Stimulated activated naive CD4-positive, alpha-beta T cell treated with Interleukin-2 at 50 U/mL for 16 hours (primary cell): ENCODE measurements around the gene KRT36.

Source experiments
- DNase-seq: peaks from one replicate; lab custom pipeline; 2025; lab: John Stamatoyannopoulos, UW

KRT36 gene

DNA sequence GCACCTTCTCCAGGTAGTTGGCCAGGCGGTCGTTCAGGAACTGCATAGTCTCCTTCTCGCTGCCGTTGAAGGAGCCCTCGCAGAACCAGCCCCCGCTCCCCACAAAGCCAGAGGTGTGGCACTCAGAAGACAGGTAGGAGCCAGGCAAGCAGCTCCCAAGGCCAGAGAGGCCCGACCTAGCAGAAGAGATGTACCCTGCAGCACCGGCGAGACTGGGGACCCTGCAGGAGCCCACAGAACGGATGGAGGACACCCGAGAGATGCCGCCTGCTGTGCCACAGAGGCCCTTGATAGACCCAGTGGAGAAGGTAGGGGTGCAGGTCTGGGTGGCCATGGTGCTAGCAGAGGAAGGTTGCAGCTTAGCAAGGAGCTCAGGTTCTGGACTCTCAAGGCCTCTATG, at the start of gene KRT36:
KRT36 (minus strand) TSS at position 380 of the 400 bp plus-strand sequence; CDS start at position 334, 46 bp downstream.
- no peak for DNase-seq

- DNase-seq, result no peak
These were observed 49.4 kb upstream of the KRT36 start for GRCh38 chr17:41539071-41539492.

- DNase-seq, result no peak
These were observed 48.9 kb upstream of the KRT36 start for GRCh38 chr17:41538565-41538991.

GRCh38 chr17:41537990-41538389, 48.3 kb upstream of the KRT36 start:
- DNase-seq, result no peak

GRCh38 chr17:41537614-41537954, 47.9 kb upstream of the KRT36 start:
- DNase-seq, result no peak

GRCh38 chr17:41536741-41537613, 47.3 kb upstream of the KRT36 start:
- no peak for DNase-seq

DNA sequence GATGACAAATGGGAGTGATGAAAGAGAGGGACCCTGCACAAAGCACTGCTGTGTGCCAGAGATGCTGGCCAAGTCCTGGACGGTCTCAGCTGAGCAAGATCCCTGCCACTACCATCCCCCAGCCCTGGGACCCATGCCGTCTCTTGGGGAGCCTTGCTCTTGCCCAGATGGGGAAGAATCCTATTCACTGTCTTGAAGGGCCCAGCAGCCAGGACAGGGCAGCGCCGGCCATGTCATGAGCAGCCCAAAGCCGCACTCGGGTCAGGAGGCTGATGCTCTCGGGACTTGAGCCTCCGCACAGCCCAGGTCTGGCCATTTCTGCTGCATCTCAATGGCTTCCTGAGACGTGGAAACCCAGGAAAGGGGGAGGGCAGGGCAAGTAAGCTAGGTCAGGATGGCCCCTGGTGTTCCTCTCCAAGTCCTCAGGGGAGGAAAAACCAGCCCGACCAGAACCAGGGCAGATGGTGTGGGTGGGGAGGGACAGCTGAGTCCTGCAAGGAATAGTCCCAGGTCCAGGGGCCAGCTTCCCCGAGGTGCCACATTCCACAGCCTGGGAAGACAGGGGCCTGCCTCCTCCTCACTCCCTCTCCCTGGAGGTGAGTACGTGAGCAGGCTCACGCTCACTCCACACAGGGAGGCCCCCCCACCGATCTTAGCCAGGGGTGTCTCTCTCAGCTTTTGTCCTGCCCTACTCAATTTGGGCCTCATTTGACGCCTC, 46.2 kb upstream of the KRT36 start:
- DNase-seq, result no peak

DNA sequence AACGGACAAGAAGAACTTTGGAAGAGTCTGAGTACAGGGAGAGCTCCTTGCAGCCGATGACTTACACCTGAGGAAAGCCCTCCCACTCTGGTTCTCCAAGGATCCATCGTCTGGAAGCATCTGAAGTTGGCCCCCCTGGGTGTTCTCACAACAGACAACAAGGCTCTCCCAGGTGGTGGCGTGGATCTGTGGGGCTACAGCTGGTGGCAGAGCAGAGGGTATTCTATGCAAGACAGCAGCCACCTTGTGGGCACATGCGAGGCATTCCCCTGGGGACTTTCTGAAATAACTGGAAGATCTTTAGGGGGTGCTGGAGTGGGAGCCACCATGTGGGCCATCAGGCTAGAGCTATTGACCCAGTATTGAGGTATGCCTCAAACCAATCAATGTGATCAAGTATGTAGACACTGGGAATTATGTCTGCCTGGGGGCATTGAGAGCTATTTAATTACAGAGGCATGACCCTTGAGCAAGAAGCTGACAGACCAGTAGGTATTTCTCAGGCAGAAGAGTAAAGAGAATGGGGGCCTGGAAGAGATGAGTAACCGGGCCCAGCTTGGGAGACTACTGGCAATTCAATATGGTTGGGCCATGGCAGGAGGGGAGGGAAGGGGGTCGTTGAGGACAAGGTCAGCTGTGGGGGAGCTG, 45.3 kb upstream of the KRT36 start:
- DNase-seq, result no peak

DNA sequence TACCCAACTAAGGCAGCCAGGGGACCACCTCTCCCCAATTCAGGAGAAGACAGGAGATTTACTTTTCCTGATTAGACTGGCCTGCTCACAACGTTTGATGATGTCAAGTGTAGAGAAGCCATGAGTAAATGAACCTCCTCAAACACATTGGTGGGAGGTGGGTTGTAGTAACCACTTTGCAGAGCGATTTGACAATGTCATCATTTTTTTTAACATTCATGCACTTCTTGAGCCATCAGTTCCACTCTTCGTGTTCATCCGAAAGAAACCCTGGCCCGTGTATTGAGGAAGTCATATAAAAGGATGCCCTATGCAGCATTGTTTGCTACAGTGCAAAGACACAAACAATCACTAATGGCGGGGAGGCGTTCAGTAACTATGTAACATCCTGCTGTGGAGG, 43.9 kb upstream of the KRT36 start:
- no peak for DNase-seq

- DNase-seq, result no peak
These were observed 43.3 kb upstream of the KRT36 start for GRCh38 chr17:41532947-41533570.

- DNase-seq, result no peak
These were observed 42.3 kb upstream of the KRT36 start for GRCh38 chr17:41531993-41532392.

- no peak for DNase-seq
These were observed 40.6 kb upstream of the KRT36 start for GRCh38 chr17:41530062-41531048.

- no peak for DNase-seq
These were observed 39.8 kb upstream of the KRT36 start for GRCh38 chr17:41529491-41529915.

- DNase-seq, result no peak
These were observed 39.2 kb upstream of the KRT36 start for GRCh38 chr17:41528959-41529353.

- no peak for DNase-seq
These were observed 37.6 kb upstream of the KRT36 start for GRCh38 chr17:41527063-41528023.

DNA sequence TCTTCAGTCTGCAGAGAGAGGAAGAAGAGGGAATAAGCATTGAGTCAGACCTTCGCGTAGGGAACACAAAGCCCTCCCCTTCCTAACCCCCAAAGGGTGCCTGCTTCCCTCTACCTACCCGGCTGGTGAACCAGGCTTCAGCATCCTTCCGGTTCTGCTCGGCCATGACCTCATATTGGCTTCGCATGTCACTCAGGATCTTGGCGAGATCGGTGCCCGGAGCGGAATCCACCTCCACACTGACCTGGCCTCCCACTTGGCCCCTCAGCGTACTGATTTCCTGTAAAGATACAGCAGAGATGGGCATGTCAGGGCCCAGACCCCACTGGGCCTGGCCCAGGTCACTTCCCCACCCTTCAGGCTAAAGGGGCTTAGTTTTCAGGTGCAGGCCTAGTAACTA, 34.6 kb upstream of the KRT36 start:
- no peak for DNase-seq

DNA sequence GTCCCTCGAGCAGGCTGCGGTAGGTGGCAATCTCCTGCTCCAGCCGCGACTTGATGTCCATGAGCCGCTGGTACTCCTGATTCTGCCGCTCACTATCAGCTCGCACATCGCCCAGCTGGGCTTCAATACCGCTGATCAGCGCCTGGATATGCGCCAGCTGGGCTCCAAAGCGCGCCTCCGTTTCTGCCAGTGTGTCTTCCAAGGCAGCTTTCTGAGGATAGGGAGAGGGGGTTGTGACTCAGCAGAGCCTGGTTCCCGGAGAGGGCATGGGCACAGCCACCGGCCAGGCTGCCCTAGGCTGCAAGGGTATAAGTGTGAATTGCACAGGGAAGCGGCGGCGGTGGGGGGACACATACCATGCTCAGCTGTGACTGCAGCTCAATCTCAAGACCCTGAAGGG, 34.1 kb upstream of the KRT36 start:
- DNase-seq, result no peak

- no peak for DNase-seq
These were observed 33.5 kb upstream of the KRT36 start for GRCh38 chr17:41523225-41523593.

GRCh38 chr17:41522301-41523224, 32.9 kb upstream of the KRT36 start:
- DNase-seq, result no peak
